Measurements from ENCODE around the gene PDLIM5.
"Not testable (repeated sequence)": the region's sequence is repeated elsewhere in the genome, so short reads cannot be mapped to it uniquely, and the experiment has no call there.

PDLIM5 gene

GRCh38 chr4:94463771-94464170 is 12.0 kb downstream of the PDLIM5 start:
- Histone ChIP-seq H3K4me3 (no peak overlapping the region), H3K27me3 (no peaks in the 10 kb centered on the region), H3K9ac (no peak overlapping the region), H3K4me2 (no peak overlapping the region), H3K36me3 (peaks cover 0 to 7% (median 0%) of the 10 kb centered on the region in 11 experiments; a peak in 1 of 22 replicates), H3K4me1 (no peaks in the 10 kb centered on the region; a peak in 1 of 20 replicates), H4K20me1 (peaks cover 0 to 99% (median 0%) of the 10 kb centered on the region in 11 experiments; a peak in 5 of 22 replicates), H3K9me3 (replicated peaks in 1 of 11) (no peaks in the 10 kb centered on the region), H3K27ac (no peak overlapping the region)
- TF ChIP-seq Cebpa-rat (IDR thresholded peaks at IDR 0.05): no peak

GRCh38 chr4:94466371-94466770 is 14.6 kb downstream of the PDLIM5 start:
- Histone ChIP-seq H3K4me2 (no peak overlapping the region), H3K9me3 (replicated peaks in 1 of 11) (0 out of 22 replicates have a peak, but pooled peaks cover 0 to 4% (median 0%) of the 10 kb centered on the region in 11 experiments), H3K9ac (no peak overlapping the region), H3K27me3 (no peaks in the 10 kb centered on the region), H3K27ac (no peak overlapping the region), H3K4me3 (no peak overlapping the region), H3K36me3 (peaks cover 0 to 6% (median 0%) of the 10 kb centered on the region in 11 experiments; a peak in 1 of 22 replicates), H4K20me1 (peaks cover 0 to 91% (median 0%) of the 10 kb centered on the region in 11 experiments; a peak in 5 of 22 replicates), H3K4me1 (no peaks in the 10 kb centered on the region)
- no peak for TF ChIP-seq Cebpa-rat (IDR thresholded peaks at IDR 0.05)

GRCh38 chr4:94466923-94467322 is 15.2 kb downstream of the PDLIM5 start:
- H4K20me1 ChIP-seq: peaks cover 0 to 88% (median 0%) of the 10 kb centered on the region in 11 experiments; a peak in 5 of 22 replicates
- no peak overlapping the region for H3K4me2 ChIP-seq
- H3K27ac ChIP-seq: no peak overlapping the region
- no peak overlapping the region for H3K9ac ChIP-seq
- H3K27me3 ChIP-seq: no peaks in the 10 kb centered on the region
- no peak for TF ChIP-seq Cebpa-rat (IDR thresholded peaks at IDR 0.05)
- no peaks in the 10 kb centered on the region for H3K4me1 ChIP-seq
- peaks cover 0 to 6% (median 0%) of the 10 kb centered on the region in 11 experiments; a peak in 1 of 22 replicates for H3K36me3 ChIP-seq
- H3K4me3 ChIP-seq: no peak overlapping the region
- H3K9me3 ChIP-seq (replicated peaks in 1 of 11): 0 out of 22 replicates have a peak, but pooled peaks cover 0 to 4% (median 0%) of the 10 kb centered on the region in 11 experiments

GRCh38 chr4:94468093-94468769 is 16.5 kb downstream of the PDLIM5 start:
- no peaks in the 10 kb centered on the region for H3K27me3 ChIP-seq

GRCh38 chr4:94469221-94469784 is 17.6 kb downstream of the PDLIM5 start:
- no peak overlapping the region for H3K9ac ChIP-seq
- no peak overlapping the region for H3K4me3 ChIP-seq
- H3K27ac ChIP-seq: no peak overlapping the region
- no peak for TF ChIP-seq Cebpa-rat (IDR thresholded peaks at IDR 0.05)
- H3K27me3 ChIP-seq: no peaks in the 10 kb centered on the region
- peaks cover 0 to 6% (median 0%) of the 10 kb centered on the region in 11 experiments; a peak in 1 of 22 replicates for H3K36me3 ChIP-seq
- H3K4me1 ChIP-seq: no peaks in the 10 kb centered on the region
- H4K20me1 ChIP-seq: peaks cover 0 to 88% (median 0%) of the 10 kb centered on the region in 11 experiments; a peak in 5 of 22 replicates
- H3K4me2 ChIP-seq: no peak overlapping the region
- H3K9me3 ChIP-seq (replicated peaks in 1 of 11): 0 out of 22 replicates have a peak, but pooled peaks cover 0 to 4% (median 0%) of the 10 kb centered on the region in 11 experiments

More at GRCh38 chr4:94468093-94468769, 16.5 kb downstream of the PDLIM5 start:
- no peak overlapping the region for H3K4me2 ChIP-seq
- no peak overlapping the region for H3K9ac ChIP-seq
- H3K4me1 ChIP-seq: no peaks in the 10 kb centered on the region
- no peak overlapping the region for H3K27ac ChIP-seq
- H4K20me1 ChIP-seq: peaks cover 0 to 88% (median 0%) of the 10 kb centered on the region in 11 experiments; a peak in 5 of 22 replicates
- peaks cover 0 to 6% (median 0%) of the 10 kb centered on the region in 11 experiments; a peak in 1 of 22 replicates for H3K36me3 ChIP-seq
- no peak for TF ChIP-seq Cebpa-rat (IDR thresholded peaks at IDR 0.05)
- H3K4me3 ChIP-seq: no peak overlapping the region
- H3K9me3 ChIP-seq (replicated peaks in 1 of 11): 0 out of 22 replicates have a peak, but pooled peaks cover 0 to 4% (median 0%) of the 10 kb centered on the region in 11 experiments

GRCh38 chr4:94470132-94470531 is 18.4 kb downstream of the PDLIM5 start:
- Histone ChIP-seq H3K4me3 (no peak overlapping the region), H3K27me3 (no peaks in the 10 kb centered on the region), H3K4me1 (no peaks in the 10 kb centered on the region), H3K36me3 (peaks cover 0 to 6% (median 0%) of the 10 kb centered on the region in 11 experiments; a peak in 1 of 22 replicates), H3K9ac (no peak overlapping the region), H3K27ac (no peak overlapping the region), H3K9me3 (replicated peaks in 1 of 11) (0 out of 22 replicates have a peak, but pooled peaks cover 0 to 4% (median 0%) of the 10 kb centered on the region in 11 experiments), H3K4me2 (no peak overlapping the region), H4K20me1 (peaks cover 0 to 88% (median 0%) of the 10 kb centered on the region in 11 experiments; a peak in 5 of 22 replicates)
- TF ChIP-seq Cebpa-rat (IDR thresholded peaks at IDR 0.05): no peak

GRCh38 chr4:94470782-94471181 is 19.0 kb downstream of the PDLIM5 start:
- not testable (repeated sequence) for H3K4me1 ChIP-seq; H3K9ac ChIP-seq; H3K36me3 ChIP-seq; H3K27me3 ChIP-seq; H3K4me2 ChIP-seq; H3K27ac ChIP-seq; H3K9me3 ChIP-seq (replicated peaks in 1 of 11); H3K4me3 ChIP-seq
- H4K20me1 ChIP-seq: peaks cover 0 to 88% (median 0%) of the 10 kb centered on the region in 11 experiments; a peak in 5 of 22 replicates

GRCh38 chr4:94472056-94472826 is 20.5 kb downstream of the PDLIM5 start:
- H3K4me2 ChIP-seq: no peak overlapping the region

More at GRCh38 chr4:94472056-94472826, 20.5 kb downstream of the PDLIM5 start:
- peaks cover 0 to 6% (median 0%) of the 10 kb centered on the region in 10 experiments; a peak in 3 of 20 replicates for H3K4me1 ChIP-seq
- 0 out of 22 replicates have a peak, but pooled peaks cover 0 to 4% (median 0%) of the 10 kb centered on the region in 11 experiments for H3K9me3 ChIP-seq (replicated peaks in 1 of 11)
- no peak overlapping the region for H3K27ac ChIP-seq
- peaks cover 0 to 6% (median 0%) of the 10 kb centered on the region in 11 experiments; a peak in 1 of 22 replicates for H3K36me3 ChIP-seq
- H3K27me3 ChIP-seq: no peaks in the 10 kb centered on the region
- no peak overlapping the region for H3K4me3 ChIP-seq
- H4K20me1 ChIP-seq: peaks cover 0 to 88% (median 0%) of the 10 kb centered on the region in 11 experiments; a peak in 6 of 22 replicates
- no peak overlapping the region for H3K9ac ChIP-seq
- TF ChIP-seq Cebpa-rat (IDR thresholded peaks at IDR 0.05): no peak
